SK-N-SH treated with all-trans-retinoic acid at 6 μM for 48 hours (cell line): ENCODE measurements around the gene CAPN13.

Source experiments
- ATAC-seq: fragments of 200-7000 bp; cut with Tn5 transposase; 3 replicates; pipeline ENCODE4 v1.9.1; 2020; ENCODE audit warnings: mild to moderate bottlenecking, moderate library complexity
- ARNTL ChIP-seq: fragments of 450-650 bp; formaldehyde crosslinking; IDR thresholded peaks from 2 replicates; pipeline ENCODE4 v1.5.0; 2020; ENCODE audit warnings: low read depth, mild to moderate bottlenecking, moderate library complexity, borderline replicate concordance
- CREB5 ChIP-seq: fragments of 250-450 bp; sonication (Bioruptor Pico); IDR thresholded peaks from 2 replicates; pipeline ENCODE4 v1.5.1; 2020; ENCODE audit warnings: low read depth, mild to moderate bottlenecking, moderate library complexity
- CSDC2 ChIP-seq: fragments of 250-450 bp; sonication (Bioruptor Pico); IDR thresholded peaks from 2 replicates; pipeline ENCODE4 v1.5.0; 2020; ENCODE audit warnings: mild to moderate bottlenecking, moderate library complexity
- CSRNP3 ChIP-seq: fragments of 250-450 bp; sonication (Bioruptor Pico); IDR thresholded peaks from 2 replicates; pipeline ENCODE4 v1.5.1; 2021; ENCODE audit warnings: mild to moderate bottlenecking, moderate library complexity
- ESRRG ChIP-seq: fragments of 250-450 bp; sonication (Bioruptor Pico); IDR thresholded peaks from 2 replicates; pipeline ENCODE4 v1.6.1; 2021; ENCODE audit warnings: mild to moderate bottlenecking
- GLIS3 ChIP-seq: fragments of 250-450 bp; sonication (Bioruptor Pico); IDR thresholded peaks from 2 replicates; pipeline ENCODE4 v1.5.0; 2020; ENCODE audit warnings: mild to moderate bottlenecking, moderate library complexity
- OSR1 ChIP-seq: fragments of 250-450 bp; sonication (Bioruptor Pico); IDR thresholded peaks from 2 replicates; pipeline ENCODE4 v1.8.0; 2022; ENCODE audit warnings: moderate library complexity, mild to moderate bottlenecking, inconsistent platforms
- PATZ1 ChIP-seq: fragments of 250-450 bp; sonication (Bioruptor Pico); IDR thresholded peaks from 2 replicates; pipeline ENCODE4 v1.8.0; 2020; ENCODE audit warnings: mild to moderate bottlenecking, moderate library complexity, borderline replicate concordance
- PPARA ChIP-seq: fragments of 250-450 bp; sonication (Bioruptor Pico); IDR thresholded peaks from 2 replicates; pipeline ENCODE4 v1.5.0; 2020; ENCODE audit warnings: mild to moderate bottlenecking, borderline replicate concordance
- RARB ChIP-seq: fragments of 250-450 bp; sonication (Bioruptor Pico); IDR thresholded peaks from 2 replicates; pipeline ENCODE4 v1.8.0; 2021; ENCODE audit warnings: mild to moderate bottlenecking, moderate library complexity
- SNAI2 ChIP-seq: fragments of 250-450 bp; sonication (Bioruptor Pico); IDR thresholded peaks from 2 replicates; pipeline ENCODE4 v1.5.0; 2020; ENCODE audit warnings: mild to moderate bottlenecking, moderate library complexity
- TOX ChIP-seq: fragments of 250-450 bp; sonication (Bioruptor Pico); IDR thresholded peaks from 2 replicates; pipeline ENCODE4 v1.8.0; 2021; ENCODE audit warnings: mild to moderate bottlenecking, moderate library complexity, borderline replicate concordance
- ZC3H10 ChIP-seq: fragments of 250-450 bp; sonication (Bioruptor Pico); IDR thresholded peaks from 2 replicates; pipeline ENCODE4 v1.5.1; 2021; ENCODE audit warnings: mild to moderate bottlenecking, moderate library complexity
- ZFP30 ChIP-seq: fragments of 450-650 bp; formaldehyde crosslinking; IDR thresholded peaks from 2 replicates; pipeline ENCODE4 v1.5.0; 2022; ENCODE audit warnings: mild to moderate bottlenecking, moderate library complexity
- ZNF565 ChIP-seq: fragments of 450-650 bp; formaldehyde crosslinking; conservative IDR thresholded peaks from 2 replicates; pipeline ENCODE4 v1.5.0; 2020; ENCODE audit warnings: low read depth, mild to moderate bottlenecking, moderate library complexity
- ZNF8 ChIP-seq: fragments of 450-650 bp; formaldehyde crosslinking; IDR thresholded peaks from 2 replicates; pipeline ENCODE4 v1.5.0; 2020; ENCODE audit warnings: mild to moderate bottlenecking, moderate library complexity

CAPN13 gene

GRCh38 chr2:30691948-30692828 is 115.1 kb downstream of the CAPN13 start:
- TF ChIP-seq GLIS3 (CRISPR knock-in tag) (no peak), TOX (CRISPR knock-in tag) (no peak), RARB (CRISPR knock-in tag) (no peak), ZNF8 (no peak), ARNTL (CRISPR knock-in tag) (no peak), CSRNP3 (CRISPR knock-in tag) (no peak)
- ATAC-seq: peak; percentile 82

- ATAC-seq: no peak
- TF ChIP-seq CSDC2 (no peak), ZNF565 (no peak), PATZ1 (CRISPR knock-in tag) (no peak)
- TF ChIP-seq, all 23 proteins: peak for 0
These were observed 115.9 kb downstream of the CAPN13 start for GRCh38 chr2:30691091-30691947.

GRCh38 chr2:30690126-30690561 is 117.1 kb downstream of the CAPN13 start:
- ATAC-seq: no peak
- TF ChIP-seq ZNF8 (no peak), CSRNP3 (CRISPR knock-in tag) (no peak), ZFP30 (no peak), SNAI2 (CRISPR knock-in tag) (no peak), GLIS3 (CRISPR knock-in tag) (no peak), PPARA (CRISPR knock-in tag) (no peak)

- TF ChIP-seq ZNF8 (no peak), PPARA (CRISPR knock-in tag) (no peak), SNAI2 (CRISPR knock-in tag) (no peak), CSRNP3 (CRISPR knock-in tag) (no peak), OSR1 (CRISPR knock-in tag) (no peak), ARNTL (CRISPR knock-in tag) (no peak)
- ATAC-seq: no peak
These were observed 117.6 kb downstream of the CAPN13 start for GRCh38 chr2:30689496-30690125.

GRCh38 chr2:30688956-30689401 is 118.3 kb downstream of the CAPN13 start:
- TF ChIP-seq ESRRG (CRISPR knock-in tag) (no peak), ZNF8 (no peak), ZC3H10 (no peak), CREB5 (CRISPR knock-in tag) (no peak), PPARA (CRISPR knock-in tag) (no peak), CSDC2 (no peak)

More at GRCh38 chr2:30688956-30689401, 118.3 kb downstream of the CAPN13 start:
- no peak for ATAC-seq
